Activated T-cell treated with anti-CD3 and anti-CD28 coated beads for 24 hours (primary cell): ENCODE data around the gene ATP2A3.
"Not testable (repeated sequence)": the region's sequence is repeated elsewhere in the genome, so short reads cannot be mapped to it uniquely, and the experiment has no call there.

Experiments used
- DNase-seq: peaks from one replicate; pipeline ENCODE4 v3.0.0-alpha.2; 2020; ENCODE audit warnings: low read depth

The ATP2A3 gene

GRCh38 chr17:3991699-3992098 lies 27.5 kb upstream of the ATP2A3 start:
- DNase-seq, result not testable (repeated sequence)

- DNase-seq, result no peak
Observed at GRCh38 chr17:3990386-3991127, 26.3 kb upstream of the ATP2A3 start.

DNA sequence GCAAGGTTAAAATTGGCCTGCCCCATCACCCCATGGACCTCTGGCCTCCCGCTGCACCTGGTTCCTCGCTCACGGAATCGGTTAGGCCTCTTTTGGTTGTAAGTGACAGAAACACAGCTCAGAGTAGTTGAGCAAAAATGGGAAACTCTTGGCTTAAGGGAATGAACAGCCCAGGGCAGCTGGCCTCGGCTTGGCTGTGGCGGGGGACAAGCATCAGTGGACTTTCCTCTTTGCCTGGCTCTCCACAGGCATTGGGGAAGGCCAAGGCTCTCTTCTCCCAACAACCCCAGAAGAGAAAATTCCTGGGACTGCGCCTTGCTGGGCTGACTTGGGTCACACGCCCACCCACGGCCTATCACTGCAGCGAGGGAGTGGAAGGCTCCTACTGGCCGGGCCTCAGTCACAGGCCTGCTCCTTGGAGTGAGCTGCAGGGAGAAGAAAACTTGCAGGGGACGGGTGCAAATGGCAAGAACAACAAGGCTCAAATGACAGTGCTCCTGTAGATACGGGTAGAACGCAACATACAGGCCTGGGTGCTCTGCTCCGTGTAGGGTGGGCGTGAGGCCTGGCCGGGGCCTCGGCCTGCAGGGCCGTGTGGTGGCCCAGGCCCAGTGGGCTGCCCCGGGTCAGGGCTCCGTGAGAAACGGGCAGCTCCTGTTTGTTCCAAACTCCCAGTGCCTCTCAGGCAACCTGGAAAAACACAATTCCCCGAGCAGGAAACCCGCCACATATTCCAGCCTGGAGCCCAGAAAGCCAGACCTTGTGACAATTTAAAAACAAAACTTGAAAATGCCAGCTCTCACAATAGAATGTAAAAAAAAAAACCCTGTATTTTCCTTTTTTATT lies 25.0 kb upstream of the ATP2A3 start:
- no peak for DNase-seq

- DNase-seq, result no peak
Observed at GRCh38 chr17:3988297-3989040, 24.2 kb upstream of the ATP2A3 start.

- DNase-seq, result no peak
Observed at GRCh38 chr17:3986939-3987335, 22.7 kb upstream of the ATP2A3 start.

DNA sequence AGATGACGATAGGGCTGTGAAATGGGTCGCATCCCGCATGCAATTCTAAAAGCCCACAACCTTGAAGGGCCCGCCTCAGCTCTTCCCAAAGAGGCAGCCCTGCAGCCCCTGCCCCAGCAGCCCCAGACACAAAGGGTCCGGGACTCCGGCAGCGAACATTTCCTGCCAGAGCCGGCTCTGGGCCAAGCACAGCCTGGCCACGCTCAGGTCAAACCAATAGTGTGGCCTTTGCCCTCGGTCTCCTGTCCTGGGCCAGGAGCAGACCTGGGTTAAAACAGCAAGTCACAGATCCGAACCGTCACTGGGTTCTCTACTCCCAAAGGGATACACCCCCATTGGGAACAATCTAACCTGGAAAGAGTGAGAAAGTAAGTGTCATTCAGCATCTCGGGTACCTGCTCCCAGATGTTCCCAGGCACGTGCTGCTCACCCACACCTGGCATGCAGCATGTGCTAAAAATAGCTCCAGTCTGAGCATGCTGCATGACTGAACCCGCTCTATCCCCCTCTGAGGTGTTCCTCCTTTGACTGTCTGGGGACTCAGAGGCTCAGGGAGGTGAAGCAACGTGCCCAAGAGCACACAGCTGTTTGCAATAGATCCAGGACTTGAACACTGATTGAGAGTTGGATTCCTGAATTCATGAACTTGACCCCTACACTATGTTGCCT lies 22.2 kb upstream of the ATP2A3 start:
- DNase-seq, result no peak

DNA sequence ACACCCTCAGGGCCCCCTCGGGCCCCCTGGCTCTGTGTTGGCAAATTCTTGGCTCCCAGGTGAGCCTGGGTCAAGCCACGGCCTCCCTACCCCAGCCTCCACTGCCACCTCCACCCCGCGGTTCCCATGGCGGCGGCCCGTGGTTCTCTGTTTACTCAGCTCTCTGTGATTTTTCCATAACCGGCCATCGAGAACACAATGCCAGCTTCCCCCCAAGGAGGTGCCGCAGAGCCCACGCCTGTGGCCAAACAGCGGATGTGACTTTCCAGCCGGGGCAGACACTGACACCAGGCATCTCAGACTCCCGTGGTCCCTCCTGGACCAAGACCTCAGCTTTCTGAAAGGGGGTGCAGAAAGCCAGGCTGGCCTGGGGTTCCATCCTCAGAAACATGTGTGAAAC lies 21.6 kb upstream of the ATP2A3 start:
- DNase-seq, result no peak

DNA sequence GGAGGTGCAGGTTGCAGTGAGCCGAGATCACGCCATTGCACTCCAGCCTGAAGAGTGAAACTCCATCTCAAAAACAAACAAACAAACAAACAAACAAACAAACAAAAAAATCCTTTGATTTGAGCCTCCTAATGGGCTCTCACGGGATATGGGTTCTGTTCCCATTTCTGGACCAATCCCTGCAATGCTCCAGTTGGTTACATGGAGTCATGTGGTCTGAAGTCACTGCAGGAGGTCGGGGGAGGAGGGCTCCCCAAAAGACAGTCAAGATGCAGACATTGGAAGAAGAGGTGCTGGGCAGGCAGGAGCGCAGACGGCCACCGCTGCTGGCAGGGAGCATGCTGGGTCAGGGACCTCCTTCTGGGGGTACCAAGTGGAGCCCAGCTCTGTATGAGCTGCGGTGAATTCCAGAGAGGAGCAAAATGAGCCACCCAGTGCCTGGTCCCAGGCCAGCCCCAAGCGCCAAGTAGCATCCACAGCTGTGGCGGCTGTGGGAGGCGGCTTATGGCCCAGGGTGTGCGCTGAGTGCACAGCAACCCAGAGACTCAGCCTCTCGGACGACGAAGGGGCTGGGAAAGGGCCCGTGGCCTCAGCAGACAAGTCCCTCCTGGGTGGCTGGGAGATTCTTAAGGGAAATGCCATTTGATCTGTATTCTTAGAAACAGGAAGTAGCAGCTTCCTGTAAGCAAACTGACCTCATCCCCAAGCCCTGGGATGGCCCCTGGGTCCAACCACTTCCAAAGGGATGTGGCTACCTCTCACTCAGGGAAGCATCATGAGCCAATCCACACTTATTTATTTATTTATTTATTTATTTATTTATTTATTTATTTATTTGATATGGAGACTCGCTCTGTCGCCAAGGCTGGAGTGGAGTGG lies 19.6 kb upstream of the ATP2A3 start:
- no peak for DNase-seq

- no peak for DNase-seq
Observed at GRCh38 chr17:3982541-3983017, 18.3 kb upstream of the ATP2A3 start.

GRCh38 chr17:3982113-3982512 lies 17.9 kb upstream of the ATP2A3 start:
- DNase-seq, result no peak

GRCh38 chr17:3981455-3981854 lies 17.2 kb upstream of the ATP2A3 start:
- DNase-seq, result no peak

DNA sequence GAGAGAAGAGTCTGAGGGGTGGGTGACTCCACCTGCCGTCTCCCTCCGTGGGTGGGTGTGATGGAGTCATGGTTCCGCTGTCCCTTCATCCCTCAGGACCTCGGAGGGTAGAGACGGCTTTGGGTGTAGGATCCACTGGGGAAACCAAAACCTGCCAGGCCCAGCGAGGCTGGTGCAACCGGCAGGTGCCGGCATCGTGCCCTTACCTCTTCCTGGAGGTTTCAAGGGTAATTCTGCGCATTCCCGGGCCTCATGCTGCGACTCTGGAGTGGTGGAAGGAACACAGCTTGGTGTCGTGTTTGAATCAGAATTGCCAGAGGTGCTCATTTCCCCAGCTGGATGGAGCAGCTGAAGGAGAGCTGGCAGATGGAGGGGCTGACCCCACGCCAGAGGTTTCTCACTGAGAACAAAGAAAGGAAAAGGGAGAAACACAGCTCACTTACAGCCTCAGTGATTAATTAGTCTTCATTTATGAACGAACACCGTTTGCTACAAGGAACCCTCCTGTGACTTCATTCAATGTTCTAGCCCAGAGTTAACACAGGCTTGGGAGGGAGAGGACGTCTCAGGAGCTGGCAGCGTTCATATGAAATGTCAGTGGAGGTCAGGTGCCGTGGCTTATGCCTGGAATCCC lies 16.3 kb upstream of the ATP2A3 start:
- DNase-seq, result no peak

DNA sequence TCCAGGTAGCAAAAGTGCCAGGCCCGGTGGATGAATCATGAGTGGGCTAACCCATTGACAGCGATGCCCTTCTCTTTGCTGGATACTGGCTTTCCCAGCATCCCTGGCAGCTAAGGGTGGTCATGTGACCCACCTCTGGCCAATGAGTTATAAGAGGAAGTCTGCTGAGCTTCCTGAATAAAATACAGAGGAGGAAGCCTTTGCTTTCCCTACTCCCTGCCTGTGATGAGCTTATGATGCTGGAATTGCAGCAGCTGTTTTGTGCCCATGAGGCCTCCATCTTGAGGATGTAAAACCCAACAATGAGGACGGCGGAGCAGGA lies 15.0 kb upstream of the ATP2A3 start:
- DNase-seq, result no peak

DNA sequence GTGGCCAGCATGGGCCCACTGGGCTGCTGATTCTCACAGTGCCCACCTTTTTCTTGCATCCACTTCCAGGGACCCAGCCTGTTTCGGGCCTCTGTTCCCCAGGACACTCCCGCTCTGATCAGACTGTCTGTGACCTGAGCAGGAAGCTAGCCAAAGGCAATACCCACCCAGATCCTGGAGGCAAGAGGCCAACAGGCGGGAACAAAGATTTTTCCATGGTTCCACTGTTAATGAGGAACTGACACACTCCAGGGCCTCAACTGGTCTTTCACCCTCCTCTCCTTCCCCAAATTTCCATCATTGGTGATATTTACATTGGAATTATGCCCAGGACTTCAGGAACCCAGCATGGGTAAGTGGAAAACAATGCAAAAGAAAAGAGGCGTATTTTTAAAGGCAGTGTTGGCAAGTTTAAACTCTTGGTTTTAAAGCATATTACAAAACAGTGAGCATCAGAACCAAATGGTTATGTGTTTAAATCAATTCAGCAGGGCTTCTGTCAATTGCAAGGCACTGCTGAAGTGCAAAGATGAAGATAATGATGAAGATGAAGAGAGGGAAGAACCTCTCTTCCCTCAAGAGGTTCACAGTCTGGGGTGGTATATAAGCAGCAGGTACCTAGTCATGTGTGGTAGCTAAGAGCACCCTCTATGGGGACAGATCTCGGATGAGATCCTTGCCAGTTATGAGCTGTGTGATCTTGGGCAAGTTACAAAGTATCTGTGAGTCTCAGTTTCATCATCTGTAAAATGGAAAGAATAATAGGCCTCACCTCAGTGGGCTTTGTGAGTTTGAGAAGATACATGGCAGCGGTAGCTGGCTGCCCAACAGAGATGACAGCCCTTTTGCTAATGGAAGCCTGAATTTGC lies 14.4 kb upstream of the ATP2A3 start:
- DNase-seq, result no peak

DNA sequence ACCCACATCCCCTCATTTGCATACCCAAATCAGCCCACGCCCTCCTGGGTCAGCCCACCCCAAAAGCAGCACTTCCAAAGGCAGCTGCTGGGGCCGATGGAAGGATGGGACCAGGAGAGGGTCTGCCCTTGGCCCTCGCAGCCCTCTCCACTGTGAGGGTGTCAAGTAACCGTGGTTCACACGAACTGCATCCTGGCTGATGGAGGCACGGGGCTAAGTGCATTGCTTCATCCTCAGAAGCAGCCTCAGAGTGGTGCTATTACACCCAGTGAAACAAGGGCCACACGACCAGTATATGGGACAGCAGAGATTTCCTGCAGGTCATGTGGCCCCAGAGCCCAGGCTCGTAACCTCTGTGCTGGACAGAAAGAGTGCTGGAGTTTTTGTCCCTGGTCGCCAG lies 13.2 kb upstream of the ATP2A3 start:
- no peak for DNase-seq

DNA sequence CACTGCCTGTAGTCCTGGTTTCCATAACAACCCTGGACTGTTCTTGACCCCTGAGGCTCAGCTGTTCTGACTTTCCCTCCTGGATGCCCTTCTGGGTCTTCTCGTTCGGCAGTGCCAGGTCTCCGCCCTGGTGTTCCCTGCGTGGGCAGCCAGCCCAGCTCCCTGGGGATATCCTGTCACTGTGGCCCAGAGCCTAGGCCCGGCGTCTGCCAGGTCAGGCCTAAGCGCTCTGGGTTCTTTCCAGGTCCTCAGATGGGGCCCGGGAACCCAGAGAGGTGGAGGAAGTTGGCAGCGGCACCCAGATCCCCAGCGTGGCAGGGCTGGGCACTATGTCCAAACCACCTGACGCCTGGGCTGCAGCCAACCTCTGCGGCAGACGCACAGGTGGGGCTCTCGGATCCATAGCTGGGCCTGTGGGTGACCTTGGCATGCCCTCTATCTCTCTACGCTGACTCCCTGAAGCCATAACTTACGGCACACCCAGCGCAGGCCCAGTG lies 12.5 kb upstream of the ATP2A3 start:
- DNase-seq, result no peak

DNA sequence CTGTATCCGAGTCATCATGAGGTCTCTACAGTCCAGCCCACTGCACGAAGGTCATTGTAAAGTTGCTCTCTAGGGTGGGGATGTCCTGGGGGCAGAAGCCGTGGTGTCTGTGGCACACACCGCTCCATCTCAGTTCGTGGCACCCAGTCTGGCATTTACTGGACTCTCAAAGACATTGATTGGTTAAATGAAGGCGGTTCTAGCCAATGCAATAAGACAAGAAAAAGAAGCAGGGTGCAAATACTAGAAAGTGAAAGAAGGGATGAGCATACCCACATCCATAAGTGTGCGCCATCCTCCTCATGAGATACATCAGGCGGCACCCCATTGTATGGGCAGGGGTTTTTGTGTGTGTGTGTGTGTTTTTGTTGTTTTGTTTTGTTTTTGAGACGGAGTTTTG lies 10.7 kb upstream of the ATP2A3 start:
- DNase-seq, result no peak

DNA sequence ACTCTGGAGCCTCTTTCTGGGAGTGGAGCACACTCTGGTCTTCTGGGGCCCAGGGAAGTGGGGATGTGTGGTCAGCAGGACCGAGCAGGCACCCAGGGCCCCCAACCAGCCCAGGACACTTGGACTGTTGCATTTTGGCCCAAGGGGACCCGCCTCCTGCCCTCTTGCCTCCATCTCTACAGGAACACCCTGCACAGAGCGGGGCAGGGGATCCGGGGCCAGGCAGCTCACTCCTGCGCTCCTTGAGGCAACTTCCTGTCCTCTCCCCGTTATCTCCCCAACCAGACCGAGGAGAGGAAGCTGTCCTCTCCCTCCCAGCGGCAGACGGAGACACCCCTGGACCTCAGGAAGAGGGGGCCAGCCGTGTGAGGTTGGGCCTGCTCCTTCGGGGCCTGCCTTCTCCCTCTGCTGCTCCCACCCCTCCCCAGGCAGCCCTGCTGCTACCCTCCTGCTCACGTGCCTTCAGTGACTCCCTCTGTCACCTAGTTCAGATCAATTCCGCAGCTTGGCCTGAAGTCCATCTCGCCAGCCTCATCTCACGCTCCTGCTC lies 10.0 kb upstream of the ATP2A3 start:
- no peak for DNase-seq

DNA sequence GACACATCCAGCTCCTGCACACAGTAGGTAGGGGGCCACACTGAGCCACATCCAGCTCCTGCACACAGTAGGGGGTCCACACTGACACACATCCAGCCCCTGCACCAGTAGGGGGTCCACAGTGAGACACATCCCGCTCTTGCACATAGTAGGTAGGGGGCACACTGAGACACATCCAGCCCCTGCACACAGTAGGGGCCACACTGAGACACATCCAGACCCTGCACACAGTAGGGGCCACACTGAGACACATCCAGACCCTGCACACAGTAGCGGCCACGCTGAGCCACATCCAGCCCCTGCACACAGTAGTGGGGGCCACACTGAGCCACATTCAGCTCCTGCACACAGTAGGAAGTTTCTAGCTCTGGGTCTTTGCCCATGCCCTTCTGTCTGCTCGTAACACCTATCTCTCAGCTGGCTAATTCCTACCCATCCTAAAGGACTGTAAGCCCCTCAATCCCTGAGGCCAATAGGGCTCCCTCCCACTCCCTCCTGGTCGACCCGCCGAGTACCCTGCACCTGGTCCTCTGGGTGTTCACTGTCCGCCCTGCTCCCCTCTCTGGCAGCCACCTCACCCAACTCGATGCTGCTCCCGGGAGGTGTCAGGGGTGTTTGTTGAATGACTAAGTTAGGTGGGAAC lies 9.4 kb upstream of the ATP2A3 start:
- DNase-seq, result no peak
